ENCODE results near the gene SQOR.

The SQOR gene

DNA sequence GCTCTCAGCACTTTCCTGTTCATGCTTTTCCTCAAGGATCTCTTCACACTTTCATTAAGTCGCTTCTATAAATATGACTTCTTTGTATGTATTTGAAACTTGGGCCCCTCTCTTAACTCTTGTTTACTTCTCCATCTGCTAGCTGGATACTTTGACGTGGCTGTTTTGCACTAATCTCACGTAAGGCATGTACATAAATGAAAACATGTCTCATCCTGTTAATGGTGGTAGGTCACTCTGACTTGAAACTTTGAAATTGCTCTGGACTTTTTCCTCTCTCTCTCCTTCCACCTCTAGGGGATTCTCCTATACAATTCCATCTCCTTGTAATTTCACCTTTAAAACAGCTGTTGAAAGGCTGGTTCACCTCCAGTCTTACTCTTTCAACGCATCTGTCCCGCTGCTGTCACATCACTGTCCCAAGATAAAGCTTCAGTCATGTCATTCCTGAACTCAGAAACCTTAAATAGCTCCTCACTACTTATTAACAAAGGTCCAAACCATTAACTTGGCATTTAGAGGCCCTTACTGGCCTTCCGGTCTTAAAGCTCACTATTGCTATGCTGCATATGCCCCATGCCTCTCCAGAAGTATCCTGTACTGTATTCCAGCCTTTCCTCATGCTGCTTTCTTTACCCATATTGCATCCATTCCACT, 46.5 kb upstream of the SQOR start:
- TF ChIP-seq, protein P1, sequence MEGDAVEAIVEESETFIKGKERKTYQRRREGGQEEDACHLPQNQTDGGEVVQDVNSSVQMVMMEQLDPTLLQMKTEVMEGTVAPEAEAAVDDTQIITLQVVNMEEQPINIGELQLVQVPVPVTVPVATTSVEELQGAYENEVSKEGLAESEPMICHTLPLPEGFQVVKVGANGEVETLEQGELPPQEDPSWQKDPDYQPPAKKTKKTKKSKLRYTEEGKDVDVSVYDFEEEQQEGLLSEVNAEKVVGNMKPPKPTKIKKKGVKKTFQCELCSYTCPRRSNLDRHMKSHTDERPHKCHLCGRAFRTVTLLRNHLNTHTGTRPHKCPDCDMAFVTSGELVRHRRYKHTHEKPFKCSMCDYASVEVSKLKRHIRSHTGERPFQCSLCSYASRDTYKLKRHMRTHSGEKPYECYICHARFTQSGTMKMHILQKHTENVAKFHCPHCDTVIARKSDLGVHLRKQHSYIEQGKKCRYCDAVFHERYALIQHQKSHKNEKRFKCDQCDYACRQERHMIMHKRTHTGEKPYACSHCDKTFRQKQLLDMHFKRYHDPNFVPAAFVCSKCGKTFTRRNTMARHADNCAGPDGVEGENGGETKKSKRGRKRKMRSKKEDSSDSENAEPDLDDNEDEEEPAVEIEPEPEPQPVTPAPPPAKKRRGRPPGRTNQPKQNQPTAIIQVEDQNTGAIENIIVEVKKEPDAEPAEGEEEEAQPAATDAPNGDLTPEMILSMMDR (IDR thresholded peaks at IDR 0.05; ENCODE audit: control insufficient read depth, insufficient read depth, low read depth, low read length, missing control alignments) = no peak
- DNase-seq (ENCODE audit: low read depth) = no peak
- H3K4me3 ChIP-seq (ENCODE audit: control insufficient read depth, low read depth, low read length) = peak overlapping the region; percentile 91

DNA sequence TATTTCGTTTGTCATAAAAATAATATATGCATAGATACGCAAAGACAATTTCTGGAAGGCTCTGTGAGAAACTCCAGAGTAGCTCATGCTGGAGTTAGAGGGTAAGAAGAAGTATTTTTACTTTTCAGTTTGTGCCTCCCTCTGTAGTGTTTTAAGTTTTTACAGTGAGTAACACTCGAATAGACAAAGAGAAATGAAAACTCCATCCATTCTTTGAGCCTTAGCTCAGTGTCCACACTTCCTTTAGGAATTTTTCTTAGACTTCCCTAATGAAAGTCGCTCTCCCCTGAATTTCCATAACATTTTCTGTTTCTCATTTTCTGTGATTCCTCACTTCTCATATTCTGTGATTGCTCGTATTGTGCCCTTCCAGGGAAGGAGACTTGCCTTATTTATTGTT, 45.6 kb upstream of the SQOR start:
- TF ChIP-seq, protein P1 (IDR thresholded peaks at IDR 0.05; ENCODE audit: control insufficient read depth, insufficient read depth, low read depth, low read length, missing control alignments) = no peak
- H3K4me3 ChIP-seq (ENCODE audit: control insufficient read depth, low read depth, low read length) = no peak overlapping the region
- DNase-seq (ENCODE audit: low read depth) = no peak

DNA sequence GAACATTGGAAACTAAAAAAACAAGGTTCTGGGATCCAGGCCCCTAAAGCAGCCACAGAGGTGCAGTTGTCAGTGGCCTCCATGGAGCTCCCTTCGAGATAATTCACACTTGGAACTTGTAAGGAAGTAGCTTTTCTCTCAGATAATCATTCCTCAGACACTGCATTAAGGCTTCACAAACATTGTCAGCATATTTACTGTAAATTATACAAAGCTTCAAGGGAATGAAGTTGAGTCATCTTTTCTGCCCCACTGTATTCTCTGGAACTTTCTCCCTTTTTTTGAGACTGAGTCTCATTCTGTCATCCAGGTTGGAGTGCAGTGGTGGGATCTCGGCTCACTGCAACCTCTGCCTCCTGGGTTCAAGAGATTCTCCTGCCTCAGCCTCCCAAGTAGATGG, 40.5 kb upstream of the SQOR start:
- no peak for DNase-seq (ENCODE audit: low read depth)
- TF ChIP-seq, protein P1 (IDR thresholded peaks at IDR 0.05; ENCODE audit: control insufficient read depth, insufficient read depth, low read depth, low read length, missing control alignments) = no peak
- H3K4me3 ChIP-seq (ENCODE audit: control insufficient read depth, low read depth, low read length) = no peak overlapping the region

DNA sequence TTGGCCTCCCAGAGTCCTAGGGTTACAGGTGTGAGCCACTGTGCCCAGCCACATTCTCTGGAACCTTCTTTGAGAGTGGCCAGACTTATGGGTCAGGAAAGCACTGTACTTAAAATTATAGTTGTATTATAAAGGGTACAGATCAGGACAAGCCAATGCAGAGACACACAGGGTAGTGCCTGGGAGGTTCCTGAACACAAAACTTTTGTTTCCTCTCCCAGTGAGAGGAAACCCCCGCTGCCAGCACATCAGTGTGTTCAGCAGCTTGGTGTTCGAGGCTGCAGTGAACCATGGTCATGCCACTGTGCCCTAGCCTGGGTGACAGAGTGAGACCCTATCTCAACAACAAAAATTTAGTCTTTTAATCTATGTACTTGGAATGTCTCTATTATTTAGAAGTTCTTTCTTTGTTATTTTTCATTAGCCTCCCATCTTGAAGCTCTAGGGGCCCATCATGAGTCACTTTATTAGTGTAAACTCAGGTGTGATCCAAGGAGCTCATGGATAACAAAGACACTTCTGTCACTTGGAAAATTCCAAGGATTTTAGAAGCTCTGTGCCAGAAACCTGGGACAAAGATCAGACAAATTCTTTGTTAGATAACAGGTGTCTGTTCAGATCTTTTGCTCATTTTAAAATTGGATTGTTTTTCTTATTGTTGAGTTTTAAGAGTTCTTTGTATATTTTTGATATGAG, 39.8 kb upstream of the SQOR start:
- no peak overlapping the region for H3K4me3 ChIP-seq (ENCODE audit: control insufficient read depth, low read depth, low read length)
- no peak for DNase-seq (ENCODE audit: low read depth)
- TF ChIP-seq, protein P1 (IDR thresholded peaks at IDR 0.05; ENCODE audit: control insufficient read depth, insufficient read depth, low read depth, low read length, missing control alignments) = no peak

DNA sequence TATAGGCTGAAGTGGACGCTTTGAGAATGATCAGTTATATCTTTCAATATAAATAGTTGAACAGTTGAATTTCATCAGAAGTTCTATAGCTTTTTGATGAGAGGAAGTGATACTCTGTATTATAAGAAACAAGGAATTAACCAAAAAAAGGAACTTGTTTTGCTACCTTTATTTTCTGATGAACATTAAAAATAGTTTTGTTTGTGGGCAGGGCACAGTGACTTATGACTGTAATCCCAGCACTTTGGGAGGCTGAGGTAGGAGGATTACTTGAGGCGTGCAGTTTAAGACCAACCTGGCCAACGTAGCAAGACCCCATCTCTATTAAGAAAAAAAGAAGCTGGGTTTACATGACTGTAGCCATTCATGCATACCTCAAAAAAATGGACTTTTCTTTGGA, 30.9 kb upstream of the SQOR start:
- no peak overlapping the region for H3K4me3 ChIP-seq (ENCODE audit: control insufficient read depth, low read depth, low read length)
- TF ChIP-seq, protein P1 (IDR thresholded peaks at IDR 0.05; ENCODE audit: control insufficient read depth, insufficient read depth, low read depth, low read length, missing control alignments) = no peak
- no peak for DNase-seq (ENCODE audit: low read depth)

DNA sequence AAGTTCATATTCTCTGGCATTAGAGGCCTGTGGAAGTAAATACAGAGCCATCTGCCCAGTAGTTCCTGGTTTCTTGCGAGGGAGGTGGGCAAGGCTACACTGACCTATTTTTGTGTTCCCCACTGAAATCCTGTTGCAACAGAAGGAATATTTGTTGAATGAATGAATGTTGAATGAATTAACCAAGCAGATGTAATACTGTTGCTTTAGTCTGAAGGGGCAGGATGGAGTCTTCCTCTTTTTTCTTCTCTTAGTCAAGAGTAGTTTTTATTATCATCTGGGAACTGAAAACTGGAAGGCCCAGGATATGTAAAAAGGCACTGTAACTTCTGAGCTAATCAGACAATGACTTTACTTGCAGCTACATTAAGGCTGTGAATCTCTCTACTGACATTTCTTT, 30.5 kb upstream of the SQOR start:
- TF ChIP-seq, protein P1 (IDR thresholded peaks at IDR 0.05; ENCODE audit: control insufficient read depth, insufficient read depth, low read depth, low read length, missing control alignments) = no peak
- no peak for DNase-seq (ENCODE audit: low read depth)
- H3K4me3 ChIP-seq (ENCODE audit: control insufficient read depth, low read depth, low read length) = no peak overlapping the region
